Testis (tissue), 3 donors: ENCODE results near the gene TFF3. TPM values are rescaled to one million over a fixed set of nuclear protein-coding genes. Genes with fewer than 3 reads are reported as not detected.

ENCODE experiments used
- DNase-seq: peaks from one replicate; pipeline ENCODE4 v3.0.0-alpha.2; 2019
- H3K27ac ChIP-seq, 2 donors: fragments of 200-600 bp; sonication (generic); one replicate each; pipeline ENCODE4 v1.5.1; 2019
- H3K27me3 ChIP-seq: fragments of 200-600 bp; sonication (generic); one replicate; pipeline ENCODE4 v1.5.1; 2019
- H3K36me3 ChIP-seq: fragments of 200-600 bp; sonication (generic); one replicate; pipeline ENCODE4 v1.5.1; 2017; ENCODE audit warnings: low read depth; ENCODE audit errors: missing control alignments
- H3K4me1 ChIP-seq: fragments of 200-600 bp; sonication (generic); one replicate; pipeline ENCODE4 v1.5.1; 2019
- H3K4me3 ChIP-seq, 2 donors: fragments of 200-600 bp; sonication (generic); one replicate each; pipeline ENCODE4 v1.5.1; 2017 to 2019
- H3K9me3 ChIP-seq: fragments of 200-600 bp; sonication (generic); one replicate; pipeline ENCODE4 v1.5.1; 2017
- CTCF ChIP-seq, 3 experiments: fragments of 450-650 bp in 2 of 3; fragments of 200-600 bp in 1 of 3; sonication (generic) in 1 of 3; IDR thresholded peaks; one replicate each; pipeline ENCODE4 v1.5.1; 2016 to 2019; ENCODE audit warnings: antibody characterized with exemption in 3 of 3, mild to moderate bottlenecking in 2 of 3, moderate library complexity in 1 of 3
- POLR2A ChIP-seq: fragments of 450-650 bp; IDR thresholded peaks from one replicate; pipeline ENCODE4 v1.6.1; 2017; ENCODE audit warnings: antibody characterized with exemption, mild to moderate bottlenecking, moderate library complexity
- WGBS, 2 donors: methylation state at CpG; one replicate each; pipeline ENCODE4 v1.1.5; 2018; 5-methylcytosine and 5-hydroxymethylcytosine counted together
- intact Hi-C: fragments of 100-400 bp; cut with DNase I; formaldehyde crosslinking; loops from one replicate; pipeline ENCODE4 v1.15.1; 2023; ENCODE audit warnings: low total_unique reads
- polyA plus RNA-seq: library from polyadenylated mRNA; stranded (reverse); fragments of 350-450 nt; fragmentation: Illumina TruSeq; extraction: RNeasy Lipid Tissue Mini Kit (QIAGEN cat#74804); gene quantifications from one replicate; pipeline ENCODE4 v1.2.3, GENCODE V29; 2014; ENCODE audit warnings: low read depth, low replicate concordance; ENCODE audit not compliant: insufficient read depth
- total RNA-seq, 2 donors: library from RNA; depleted of rRNA; stranded (reverse); fragments of >200 nt; gene quantifications; one replicate each; pipeline ENCODE4 v1.2.3, GENCODE V29; 2016

The TFF3 gene
- total and polyA plus RNA-seq, 3 donors from 2014 or later, result 3.9 to 12.9 (median 11.5) TPM

- intact Hi-C loops, result no loop called here
- no peaks in the 10 kb centered on the region for H3K36me3 ChIP-seq
- H3K4me1 ChIP-seq, result no peaks in the 10 kb centered on the region
- no peak overlapping the region for H3K27ac ChIP-seq
- TF ChIP-seq CTCF (IDR thresholded peaks at IDR 0.05) (no peak), POLR2A (no peak)
- DNase-seq, result no peak
- no peaks in the 10 kb centered on the region for H3K9me3 ChIP-seq
- 81 to 87% methylated on average over 5 of the region's 5 CpGs for WGBS, 2 donors
- no peaks in the 10 kb centered on the region for H3K27me3 ChIP-seq
- no peak overlapping the region for H3K4me3 ChIP-seq
Measured at GRCh38 chr21:42298657-42299056, 16.6 kb downstream of the TFF3 start.

GRCh38 chr21:42298237-42298636 lies 17.0 kb downstream of the TFF3 start:
- no peaks in the 10 kb centered on the region for H3K4me1 ChIP-seq
- intact Hi-C loops, result no loop called here
- 86 to 87% methylated on average over 6 of the region's 6 CpGs for WGBS, 2 donors
- H3K27me3 ChIP-seq, result no peaks in the 10 kb centered on the region
- H3K36me3 ChIP-seq, result no peaks in the 10 kb centered on the region
- H3K9me3 ChIP-seq, result no peaks in the 10 kb centered on the region
- no peak overlapping the region for H3K4me3 ChIP-seq
- DNase-seq, result no peak
- no peak overlapping the region for H3K27ac ChIP-seq
- TF ChIP-seq POLR2A, result no peak
- TF ChIP-seq CTCF (IDR thresholded peaks at IDR 0.05), result no peak

- H3K36me3 ChIP-seq, result no peaks in the 10 kb centered on the region
- no peak overlapping the region for H3K4me3 ChIP-seq
- intact Hi-C loops, result no loop called here
- H3K9me3 ChIP-seq, result no peaks in the 10 kb centered on the region
- TF ChIP-seq CTCF (IDR thresholded peaks at IDR 0.05) (no peak), POLR2A (no peak)
- WGBS, 2 donors, result 86 to 89% methylated on average over 9 of the region's 9 CpGs
- H3K4me1 ChIP-seq, result no peaks in the 10 kb centered on the region
- no peaks in the 10 kb centered on the region for H3K27me3 ChIP-seq
- no peak overlapping the region for H3K27ac ChIP-seq
- no peak for DNase-seq
Measured at GRCh38 chr21:42297377-42297776, 17.8 kb downstream of the TFF3 start.

- H3K27ac ChIP-seq, result no peak overlapping the region
- H3K9me3 ChIP-seq, result no peaks in the 10 kb centered on the region
- no peak for DNase-seq
- no peaks in the 10 kb centered on the region for H3K27me3 ChIP-seq
- TF ChIP-seq POLR2A (no peak), CTCF (IDR thresholded peaks at IDR 0.05) (no peak)
- H3K36me3 ChIP-seq, result no peaks in the 10 kb centered on the region
- intact Hi-C loops, result no loop called here
- WGBS, 2 donors, result 87 to 92% methylated on average over 7 of the region's 7 CpGs
- no peak overlapping the region for H3K4me3 ChIP-seq
- no peaks in the 10 kb centered on the region for H3K4me1 ChIP-seq
Measured at GRCh38 chr21:42296501-42296900, 18.7 kb downstream of the TFF3 start.

GRCh38 chr21:42295845-42296244 lies 19.4 kb downstream of the TFF3 start:
- TF ChIP-seq CTCF (IDR thresholded peaks at IDR 0.05), result no peak
- no peak for TF ChIP-seq POLR2A
- Histone ChIP-seq H3K36me3 (no peaks in the 10 kb centered on the region), H3K27ac (no peak overlapping the region), H3K9me3 (no peaks in the 10 kb centered on the region), H3K4me3 (no peak overlapping the region), H3K27me3 (no peaks in the 10 kb centered on the region), H3K4me1 (no peaks in the 10 kb centered on the region)
- intact Hi-C loops, result no loop called here
- DNase-seq, result no peak
- 75 to 80% methylated on average over 15 of the region's 15 CpGs for WGBS, 2 donors
